GM18507 (cell line): ENCODE data around the gene RPH3AL.
"Not testable (repeated sequence)": the region's sequence is repeated elsewhere in the genome, so short reads cannot be mapped to it uniquely, and the experiment has no call there.

Experiments used
- DNase-seq: peaks from one replicate; pipeline ENCODE4 v3.0.0; 2011; ENCODE audit warnings: low read depth; ENCODE audit not compliant: insufficient read length; ENCODE audit errors: extremely low spot score
- FAIRE-seq: peaks from 2 replicates; lab custom pipeline; 2011; peaks lifted over from hg19 to GRCh38; lab: Jason Lieb, UNC

The RPH3AL gene

DNA sequence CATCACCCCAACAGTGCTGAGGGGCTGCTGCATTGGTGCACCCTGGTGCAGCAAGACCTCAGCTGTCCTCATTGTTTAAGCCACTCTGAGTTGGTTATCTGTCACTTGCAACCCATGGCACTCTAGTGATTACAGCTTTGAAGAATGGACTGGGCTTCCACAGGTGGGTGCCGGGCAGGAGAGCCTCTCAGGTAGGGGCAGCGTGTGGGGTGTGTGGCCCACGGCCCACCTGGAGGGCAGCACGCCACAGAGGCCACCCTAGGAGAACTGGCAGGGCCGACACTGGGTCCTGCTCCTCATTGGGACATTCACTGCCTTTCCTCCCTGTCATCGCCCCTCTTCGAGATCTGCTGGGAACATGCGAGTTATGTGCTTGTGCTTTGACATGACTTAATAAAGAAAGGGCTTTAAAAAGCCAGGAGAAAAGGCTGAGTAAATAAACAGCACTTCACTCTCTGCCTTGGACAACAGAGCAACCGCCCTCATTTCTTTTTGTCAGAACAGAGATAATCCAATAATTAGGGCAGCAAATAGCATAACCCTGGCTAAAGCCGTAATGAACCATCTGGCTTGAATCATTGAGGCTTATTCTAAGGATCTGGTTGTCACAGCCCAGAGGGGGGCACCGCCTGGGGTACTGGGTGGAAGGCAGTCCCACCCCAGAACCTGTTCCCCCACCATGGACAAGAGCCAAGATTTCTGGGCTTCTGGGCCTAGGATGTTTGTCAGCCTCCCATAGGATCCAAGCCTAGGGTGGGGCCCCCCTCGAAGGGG lies 174.1 kb downstream of the RPH3AL start:
- no peak for FAIRE-seq
- no peak for DNase-seq

DNA sequence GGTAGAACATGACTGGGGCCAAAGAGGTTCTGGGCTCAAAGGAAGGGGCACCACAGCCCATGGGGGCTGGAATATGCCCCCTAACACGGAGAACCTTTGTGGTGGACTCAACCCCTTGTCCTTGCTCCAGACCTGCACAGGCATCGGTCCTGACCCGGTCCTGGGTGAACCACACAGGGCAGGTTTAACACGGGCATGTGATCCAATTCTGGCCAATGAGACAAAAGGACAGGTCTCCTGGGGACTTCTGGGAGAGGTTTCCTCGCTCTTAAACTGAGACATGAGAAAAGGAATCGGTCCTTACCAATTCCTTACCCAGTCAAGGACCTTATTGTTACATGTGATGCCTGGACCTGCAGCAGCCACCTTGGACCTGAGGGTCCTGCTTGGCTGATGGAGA lies 174.8 kb downstream of the RPH3AL start:
- FAIRE-seq (no peak), DNase-seq (no peak)

DNA sequence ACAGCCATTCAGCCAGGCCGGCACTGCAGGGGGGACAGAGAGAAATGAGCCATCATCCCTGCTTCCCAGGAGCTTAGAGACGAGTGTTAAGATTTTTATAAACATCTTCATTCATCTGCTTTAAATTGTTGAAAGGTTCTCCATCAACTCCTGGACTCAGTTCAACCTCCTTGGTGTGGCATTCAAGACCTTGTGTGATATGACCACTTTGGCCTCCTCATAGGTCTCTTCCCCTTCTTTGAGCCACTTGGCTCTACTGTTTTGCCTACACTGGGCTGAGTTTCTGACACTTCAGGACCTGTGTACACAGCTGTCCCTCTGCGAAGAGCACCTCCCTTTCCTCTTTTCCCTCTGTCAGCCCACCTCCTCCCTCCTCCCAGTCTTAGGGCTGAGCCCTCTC lies 175.5 kb downstream of the RPH3AL start:
- no peak for FAIRE-seq
- DNase-seq: no peak

DNA sequence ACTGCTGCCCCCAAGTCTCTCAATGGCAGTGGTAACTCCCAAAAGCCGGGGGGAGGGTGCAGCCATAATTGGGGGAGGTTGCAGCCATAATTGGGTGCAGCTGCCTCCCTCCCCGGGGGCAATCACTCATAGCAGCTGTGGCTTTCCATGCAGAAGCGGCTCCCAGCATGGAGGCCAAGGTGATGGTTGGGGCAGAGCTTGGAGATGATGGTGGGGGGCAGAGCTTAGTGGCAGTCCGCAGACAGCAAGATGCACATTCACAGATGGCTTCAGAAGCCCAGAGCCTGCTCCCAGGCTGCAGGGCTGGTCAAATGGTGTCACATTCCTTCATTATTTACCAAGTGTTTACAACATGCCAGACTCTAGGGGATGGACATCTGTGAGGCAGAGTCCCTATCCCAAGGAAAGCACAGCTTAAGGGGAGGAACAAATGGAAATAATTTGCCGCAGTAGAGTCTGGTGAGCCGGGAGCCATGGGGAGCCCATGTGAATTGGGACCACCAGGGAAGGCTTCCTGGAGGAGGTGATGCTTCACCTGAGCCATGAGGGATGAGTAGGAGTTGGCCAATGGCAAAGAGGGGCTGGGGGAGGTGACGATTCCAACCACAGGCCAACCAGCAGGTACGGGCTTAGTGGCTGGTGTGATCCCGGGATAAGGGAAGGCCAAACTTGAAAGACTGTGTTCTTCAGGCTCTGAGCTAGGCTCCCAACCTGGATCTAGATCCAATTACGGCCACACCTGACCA lies 179.3 kb downstream of the RPH3AL start:
- FAIRE-seq (no peak), DNase-seq (no peak)

DNA sequence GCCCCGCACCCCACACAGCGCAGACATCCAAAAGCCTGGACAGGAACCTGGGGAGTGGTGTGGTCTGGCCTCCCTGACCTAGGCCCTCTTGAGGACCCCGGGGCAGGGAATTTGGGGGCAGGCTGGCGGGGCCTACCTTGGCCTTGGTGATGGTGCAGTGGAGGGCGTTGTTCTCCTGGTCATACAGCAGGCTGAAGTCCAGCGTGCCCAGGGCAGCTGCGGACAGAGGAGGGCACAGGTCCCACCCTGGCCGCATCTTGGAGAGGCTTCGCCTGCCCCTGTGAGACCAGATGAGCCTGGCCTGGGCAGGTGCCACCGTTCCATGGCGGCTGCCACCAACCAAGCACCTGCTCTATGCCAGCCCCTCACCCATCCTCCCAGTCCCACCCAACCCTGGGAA lies 180.2 kb downstream of the RPH3AL start:
- DNase-seq: no peak
- FAIRE-seq: no peak

DNA sequence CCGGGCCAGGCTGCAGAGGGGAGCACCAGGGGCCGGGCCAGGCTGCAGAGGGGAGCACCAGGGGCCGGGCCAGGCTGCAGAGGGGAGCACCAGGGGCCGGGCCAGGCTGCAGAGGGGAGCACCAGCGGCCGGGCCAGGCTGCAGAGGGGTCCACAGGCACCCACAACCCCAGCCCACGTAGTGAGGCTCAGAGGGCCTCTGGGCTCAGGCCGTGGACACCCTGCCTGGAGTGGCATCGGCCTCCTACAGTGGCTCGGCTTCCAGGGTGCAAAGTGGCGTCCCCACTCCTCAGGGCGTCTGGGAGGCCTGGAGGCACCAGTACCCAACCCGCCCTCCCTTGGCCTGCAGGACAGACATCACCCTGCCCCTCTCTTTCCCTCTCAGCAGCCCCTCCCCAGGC lies 180.7 kb downstream of the RPH3AL start:
- FAIRE-seq: no peak
- no peak for DNase-seq

DNA sequence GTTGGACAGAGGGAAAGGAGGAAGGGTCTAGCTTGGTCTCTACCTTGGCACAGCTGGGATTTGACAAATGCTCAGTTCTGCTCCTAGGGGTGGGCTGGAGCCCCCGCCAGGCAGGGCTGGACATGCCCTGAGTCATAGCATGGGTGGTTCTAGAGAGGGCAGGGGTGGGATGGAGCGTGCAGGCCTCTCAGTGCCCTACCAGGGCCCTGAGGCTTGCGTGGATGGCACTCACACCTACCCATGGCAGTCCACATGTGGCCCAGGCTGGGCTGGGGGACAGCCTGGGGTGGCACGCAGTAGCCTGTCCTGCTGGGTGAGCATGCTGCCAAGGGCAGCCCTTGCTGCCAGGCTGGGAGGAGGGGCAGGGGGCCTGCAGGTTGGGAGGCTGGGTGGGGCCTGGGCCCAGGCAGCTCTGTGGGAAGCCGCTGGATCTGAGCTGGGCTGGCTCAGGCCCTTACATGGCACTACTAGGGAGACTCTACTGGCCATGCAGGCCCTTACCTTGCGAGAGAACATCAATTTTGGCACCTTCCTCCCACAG lies 182.4 kb downstream of the RPH3AL start:
- FAIRE-seq (no peak), DNase-seq (no peak)

DNA sequence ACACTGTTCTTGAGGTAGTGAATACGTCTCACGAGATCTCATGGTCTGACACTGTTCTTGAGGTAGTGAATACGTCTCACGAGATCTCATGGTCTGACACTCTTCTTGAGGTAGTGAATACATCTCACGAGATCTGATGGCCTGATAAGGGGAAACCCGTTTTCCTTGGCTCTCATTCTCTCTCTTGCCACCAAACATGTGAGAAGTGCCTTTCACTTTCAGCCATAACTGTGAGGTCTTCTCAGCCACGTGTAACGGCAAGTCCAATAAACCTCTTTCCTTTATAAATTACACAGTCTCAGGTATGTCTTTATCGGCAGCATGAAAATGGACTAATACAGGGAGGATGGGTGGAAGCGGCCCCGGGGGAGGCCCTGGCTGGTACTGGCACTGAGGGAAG lies 184.0 kb downstream of the RPH3AL start:
- DNase-seq, FAIRE-seq: not testable (repeated sequence)

DNA sequence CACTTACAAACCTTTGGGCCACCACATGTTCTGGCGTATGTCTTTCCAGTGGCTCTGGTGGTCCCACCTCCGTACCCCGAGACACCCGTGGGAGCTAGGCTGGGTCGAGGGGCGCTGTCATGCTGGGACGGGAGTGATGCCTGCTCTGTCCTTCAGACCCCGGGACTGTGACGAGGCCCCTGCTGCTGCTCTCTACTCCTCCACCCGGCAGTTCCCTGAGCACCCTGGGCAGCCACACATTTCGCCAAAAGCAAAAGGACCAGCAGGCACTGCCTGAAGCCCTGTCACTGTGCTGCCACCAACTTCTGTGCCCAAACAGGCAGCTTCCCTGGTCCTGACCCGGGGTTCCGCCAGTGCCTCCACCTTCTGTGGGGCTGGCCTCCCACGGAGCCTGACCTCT lies 186.7 kb downstream of the RPH3AL start:
- DNase-seq (no peak), FAIRE-seq (no peak)

DNA sequence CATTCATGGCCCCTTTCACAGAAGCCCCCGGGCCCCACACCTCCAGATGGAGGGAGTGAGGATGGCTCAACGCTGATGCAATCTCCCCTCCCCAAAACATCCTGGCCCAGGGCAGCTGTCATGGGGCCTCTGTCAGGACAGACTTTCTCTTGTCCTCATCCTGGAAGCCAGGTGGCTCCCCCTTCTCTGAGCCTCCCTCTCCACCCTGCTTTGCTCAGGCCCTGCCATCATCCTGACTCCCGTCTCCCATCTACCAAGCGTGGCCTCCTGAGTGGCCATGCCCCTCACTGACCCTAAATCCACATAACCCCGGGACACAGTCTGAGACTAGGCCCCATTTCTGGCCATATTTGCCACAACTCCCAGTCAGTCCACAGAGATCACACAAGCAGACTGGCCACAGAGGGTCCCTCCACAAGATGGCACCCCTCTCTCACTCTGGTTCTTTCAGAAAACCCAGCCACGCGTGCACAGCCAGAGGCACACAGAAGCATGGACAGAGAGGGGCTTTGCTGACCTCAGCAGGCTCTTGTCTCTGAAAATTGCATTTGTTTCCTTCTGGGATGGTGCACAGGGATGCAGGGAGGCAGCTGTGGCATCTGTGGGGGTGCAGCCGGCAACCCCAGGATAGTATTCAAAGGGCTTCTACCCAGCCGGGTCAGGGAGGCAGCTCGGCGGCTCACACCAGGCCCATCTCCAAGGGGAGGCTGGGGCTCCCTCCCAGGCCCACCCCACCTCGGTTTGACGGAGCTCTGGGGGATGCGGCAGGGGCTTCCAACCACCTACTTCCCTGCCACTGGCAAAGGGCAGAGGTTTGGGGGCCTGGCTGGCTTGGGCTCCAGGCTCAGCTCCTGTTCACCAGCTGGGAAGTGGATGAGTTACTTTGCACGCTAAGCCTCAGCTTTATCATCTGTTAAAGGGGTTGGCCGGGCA lies 188.0 kb downstream of the RPH3AL start:
- DNase-seq: no peak
- FAIRE-seq: peak; percentile 9

DNA sequence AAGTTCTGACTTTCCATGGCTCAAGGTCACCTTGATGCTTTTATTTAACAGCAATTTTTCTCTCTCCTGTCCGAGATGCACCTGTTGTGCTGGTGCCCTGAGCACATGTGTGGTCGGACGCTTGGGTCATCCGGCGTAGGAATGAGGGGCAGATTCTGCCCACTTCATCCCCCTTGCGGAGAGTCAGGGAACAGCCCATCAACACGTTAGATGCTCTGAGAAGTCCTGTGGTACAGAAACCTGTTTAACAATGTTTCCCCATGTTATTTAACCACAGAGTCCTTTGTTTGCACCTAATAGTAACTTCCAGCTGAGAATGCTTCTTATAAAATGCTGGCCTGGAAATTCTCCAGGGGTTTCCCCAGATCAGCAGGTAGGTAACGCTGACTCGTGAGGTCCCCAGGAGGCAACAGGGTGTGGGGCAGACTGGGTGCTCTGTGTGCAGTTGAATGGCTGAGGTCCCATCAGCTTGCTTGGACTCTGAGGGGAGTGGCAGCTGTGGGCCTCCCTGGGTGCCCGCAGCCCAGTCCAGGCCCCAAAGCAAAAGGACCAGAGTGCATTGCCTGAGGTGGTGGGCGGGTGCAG lies 189.0 kb downstream of the RPH3AL start:
- no peak for FAIRE-seq
- DNase-seq: no peak

DNA sequence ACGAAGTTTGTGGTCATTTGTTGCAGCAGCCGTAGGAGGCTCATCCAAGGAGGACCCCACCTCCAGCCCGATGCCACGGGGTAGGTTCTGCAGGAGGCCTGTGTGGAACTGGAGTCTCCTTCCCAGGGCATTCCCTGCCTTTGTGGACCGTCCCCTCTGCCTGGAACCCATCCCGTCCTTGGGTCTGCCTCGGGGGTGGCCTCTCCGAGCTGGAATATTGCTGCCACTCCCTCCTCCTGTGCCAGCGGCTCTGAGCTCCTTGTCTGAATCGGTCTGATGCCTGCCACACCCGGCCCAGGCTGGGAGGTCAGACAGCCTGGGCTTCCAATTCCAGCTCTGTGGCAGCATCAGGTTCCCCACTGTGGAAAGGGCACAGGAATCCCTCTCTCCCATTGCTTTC lies 189.9 kb downstream of the RPH3AL start:
- DNase-seq: no peak
- FAIRE-seq: no peak
